GM19372 (cell line): Measurements from ENCODE around the gene ZC3H12D.
"Not testable (repeated sequence)": the region's sequence is repeated elsewhere in the genome, so short reads cannot be mapped to it uniquely, and the experiment has no call there.

Source experiments
- ATAC-seq: cut with Tn5 transposase; IDR thresholded peaks from one replicate; pipeline ENCODE4 v1.9.1; 2021; ENCODE audit warnings: mild to moderate bottlenecking, low read depth, moderate library complexity; ENCODE audit not compliant: unreplicated experiment

ZC3H12D gene

GRCh38 chr6:149461670-149462069, 23.1 kb downstream of the ZC3H12D start:
- no peak for ATAC-seq

GRCh38 chr6:149460249-149460648, 24.6 kb downstream of the ZC3H12D start:
- not testable (repeated sequence) for ATAC-seq

- ATAC-seq = no peak
These were observed 25.1 kb downstream of the ZC3H12D start for GRCh38 chr6:149459761-149460160.

GRCh38 chr6:149458806-149459205, 26.0 kb downstream of the ZC3H12D start:
- no peak for ATAC-seq

- ATAC-seq = no peak
These were observed 26.6 kb downstream of the ZC3H12D start for GRCh38 chr6:149458196-149458595.

GRCh38 chr6:149457316-149457884, 27.4 kb downstream of the ZC3H12D start:
- ATAC-seq = no peak

GRCh38 chr6:149456311-149457021, 28.3 kb downstream of the ZC3H12D start:
- ATAC-seq = no peak

GRCh38 chr6:149455031-149455732, 29.6 kb downstream of the ZC3H12D start:
- no peak for ATAC-seq

GRCh38 chr6:149454346-149454848, 30.4 kb downstream of the ZC3H12D start:
- no peak for ATAC-seq

GRCh38 chr6:149453597-149454345, 31.0 kb downstream of the ZC3H12D start:
- no peak for ATAC-seq

- ATAC-seq = no peak
These were observed 32.5 kb downstream of the ZC3H12D start for GRCh38 chr6:149452037-149452939.

- no peak for ATAC-seq
These were observed 33.3 kb downstream of the ZC3H12D start for GRCh38 chr6:149451376-149452036.

- ATAC-seq = no peak
These were observed 34.0 kb downstream of the ZC3H12D start for GRCh38 chr6:149450679-149451375.

- ATAC-seq = no peak
These were observed 34.8 kb downstream of the ZC3H12D start for GRCh38 chr6:149449831-149450678.

GRCh38 chr6:149448821-149449453, 35.9 kb downstream of the ZC3H12D start:
- no peak for ATAC-seq

GRCh38 chr6:149446791-149447376, 37.9 kb downstream of the ZC3H12D start:
- no peak for ATAC-seq

- no peak for ATAC-seq
These were observed 39.2 kb downstream of the ZC3H12D start for GRCh38 chr6:149445573-149445972.
